PC-3 (cell line): ENCODE measurements around the gene KIF2B. TPM values are rescaled to one million over a fixed set of nuclear protein-coding genes. Genes with fewer than 3 reads are reported as not detected.
"Not testable (repeated sequence)": the region's sequence is repeated elsewhere in the genome, so short reads cannot be mapped to it uniquely, and the experiment has no call there.

Experiments
- ATAC-seq: fragments of 200-7000 bp; cut with Tn5 transposase; 2 replicates; pipeline ENCODE4 v1.9.1; 2020; ENCODE audit warnings: mild to moderate bottlenecking, moderate library complexity
- BruUV-seq: library from RNA; stranded (reverse); fragments of 400-500 nt; replicated peaks from 2 replicates; lab custom pipeline; 2021; lab: Mats Ljungman, UMichigan
- CTCF ChIA-PET: fragments of 300-600 bp; sonication (Branson Sonifier 250); formaldehyde crosslinking; loops from one replicate; lab custom pipeline; 2022; ENCODE audit warnings: antibody characterized with exemption; lab: Charles Lee
- POLR2A ChIA-PET: fragments of 300-600 bp; sonication (Branson Sonifier 250); formaldehyde crosslinking; loops from one replicate; lab custom pipeline; 2022; ENCODE audit warnings: antibody characterized with exemption; ENCODE audit not compliant: unreplicated experiment; lab: Charles Lee
- DNase-seq: peaks from one replicate; pipeline ENCODE4 v3.0.0-alpha.2; 2015
- H2AFZ ChIP-seq: fragments of 300-600 bp; sonication (generic); 2 replicates; pipeline ENCODE4 v1.6.0; 2016; ENCODE audit warnings: antibody characterized with exemption, low read length
- H3F3A ChIP-seq: fragments of 300-600 bp; sonication (generic); one replicate; pipeline ENCODE4 v1.6.0; 2017; ENCODE audit warnings: antibody characterized with exemption, low read length, control low read depth, mild to moderate bottlenecking; ENCODE audit not compliant: unreplicated experiment
- H3K27ac ChIP-seq: fragments of 300-600 bp; sonication (generic); 2 replicates; pipeline ENCODE4 v1.5.1; 2016; ENCODE audit warnings: mild to moderate bottlenecking, low read length
- H3K27me3 ChIP-seq: fragments of 300-600 bp; sonication (generic); 2 replicates; pipeline ENCODE4 v1.6.1; 2016; ENCODE audit warnings: low read length, mixed read lengths
- H3K36me3 ChIP-seq: fragments of 300-600 bp; sonication (generic); 2 replicates; pipeline ENCODE4 v1.6.1; 2016; ENCODE audit warnings: low read depth, mixed run types, low read length, mixed read lengths
- H3K4me1 ChIP-seq: fragments of 300-600 bp; sonication (generic); 2 replicates; pipeline ENCODE4 v1.5.1; 2016; ENCODE audit warnings: low read length; ENCODE audit not compliant: insufficient read depth
- H3K4me2 ChIP-seq: fragments of 300-600 bp; sonication (generic); 2 replicates; pipeline ENCODE4 v1.6.0; 2016; ENCODE audit warnings: low read length
- H3K4me3 ChIP-seq: fragments of 300-600 bp; sonication (generic); 2 replicates; pipeline ENCODE4 v1.5.1; 2016; ENCODE audit warnings: mild to moderate bottlenecking, low read length, mixed read lengths
- H3K79me2 ChIP-seq: fragments of 300-600 bp; sonication (generic); 2 replicates; pipeline ENCODE4 v1.6.1; 2017; ENCODE audit warnings: low read length, mixed read lengths
- H3K9ac ChIP-seq: fragments of 300-600 bp; sonication (generic); 2 replicates; pipeline ENCODE4 v1.6.0; 2016; ENCODE audit warnings: mild to moderate bottlenecking, low read length
- H3K9me2 ChIP-seq: fragments of 300-600 bp; sonication (generic); replicated peaks from 2 replicates; pipeline ENCODE4 v1.6.1; 2016; ENCODE audit warnings: mixed run types, low read length, mixed read lengths
- H3K9me3 ChIP-seq: fragments of 300-600 bp; sonication (generic); 2 replicates; pipeline ENCODE4 v1.6.1; 2016; ENCODE audit warnings: low read length, mixed read lengths
- H4K20me1 ChIP-seq: fragments of 300-600 bp; sonication (generic); 2 replicates; pipeline ENCODE4 v1.6.1; 2016; ENCODE audit warnings: low read length, mixed read lengths
- CTCF ChIP-seq: fragments of 300-600 bp; sonication (generic); conservative IDR thresholded peaks from 2 replicates; pipeline ENCODE4 v1.5.1; 2017; ENCODE audit warnings: antibody characterized with exemption, low read depth, mild to moderate bottlenecking, low read length
- EZH2 ChIP-seq: fragments of 300-600 bp; sonication (generic); IDR thresholded peaks from one replicate; pipeline ENCODE4 v1.6.1; 2017; ENCODE audit warnings: antibody characterized with exemption, mild to moderate bottlenecking, low read length; ENCODE audit not compliant: unreplicated experiment
- EZH2phosphoT487 ChIP-seq: fragments of 300-600 bp; sonication (generic); IDR thresholded peaks from 2 replicates; pipeline ENCODE4 v1.6.1; 2018; ENCODE audit warnings: mild to moderate bottlenecking, antibody characterized with exemption, low read length, borderline replicate concordance
- intact Hi-C: fragments of 100-400 bp; cut with micrococcal nuclease; formaldehyde crosslinking; loops from 2 replicates; pipeline ENCODE4 v1.9.0; 2023
- total RNA-seq: library from RNA; depleted of rRNA; stranded (reverse); fragments of >200 nt; gene quantifications from 2 replicates; pipeline ENCODE4 v1.2.3, GENCODE V29; 2014

KIF2B gene
- total RNA-seq, 1 experiment from 2014 or later = not detected

- H4K20me1 ChIP-seq = no peaks in the 10 kb centered on the region
- H3K4me1 ChIP-seq = no peaks in the 10 kb centered on the region
- H3K9ac ChIP-seq = no peak overlapping the region
- H3K79me2 ChIP-seq = no peaks in the 10 kb centered on the region
- CTCF ChIA-PET = no interaction called here
- no peak overlapping the region for H3K4me3 ChIP-seq
- H3K9me2 ChIP-seq = no peaks in the 10 kb centered on the region
- no peak overlapping the region for H2AFZ ChIP-seq
- no peak overlapping the region for H3K4me2 ChIP-seq
- DNase-seq = no peak
- H3K36me3 ChIP-seq = no peaks in the 10 kb centered on the region
- no peaks in the 10 kb centered on the region for H3F3A ChIP-seq
- no peak for ATAC-seq
- BruUV-seq = no TSS peak
- no peak overlapping the region for H3K27ac ChIP-seq
- H3K27me3 ChIP-seq = no peaks in the 10 kb centered on the region
- no peak for TF ChIP-seq EZH2
- no peak for TF ChIP-seq CTCF
- TF ChIP-seq EZH2phosphoT487 = no peak
- POLR2A ChIA-PET = no interaction called here
- H3K9me3 ChIP-seq = peaks cover 28% of the 10 kb centered on the region
- intact Hi-C loops = no loop called here
These were observed 21.9 kb downstream of the KIF2B start for GRCh38 chr17:53844491-53845107.

- H2AFZ ChIP-seq, BruUV-seq, H3K27me3 ChIP-seq, H3K9ac ChIP-seq, POLR2A ChIA-PET, DNase-seq, H3K4me1 ChIP-seq, CTCF ChIA-PET, H3K9me2 ChIP-seq, H3K27ac ChIP-seq, H3K4me3 ChIP-seq, ATAC-seq, intact Hi-C loops, H3K4me2 ChIP-seq, H3K36me3 ChIP-seq, H3F3A ChIP-seq, H3K79me2 ChIP-seq, H4K20me1 ChIP-seq: not testable (repeated sequence)
- H3K9me3 ChIP-seq = peaks cover 35% of the 10 kb centered on the region
These were observed 48.4 kb downstream of the KIF2B start for GRCh38 chr17:53871128-53871527.
